ENCODE results near the gene SH2D4B.

Gene SH2D4B

GRCh38 chr10:80589726-80590373 lies 52.1 kb downstream of the SH2D4B start:
- Histone ChIP-seq H3K36me3 (ENCODE audit: insufficient read depth, low read depth, low read length) (no peaks in the 10 kb centered on the region), H3K4me1 (ENCODE audit: insufficient read depth, low read length) (no peaks in the 10 kb centered on the region), H3K4me3 (ENCODE audit: low read length) (no peak overlapping the region), H3K9me3 (ENCODE audit: insufficient read depth, low read depth, low read length) (no peaks in the 10 kb centered on the region), H3K27me3 (ENCODE audit: insufficient read depth, low read length) (no peaks in the 10 kb centered on the region), H3K27ac (ENCODE audit: low read length) (no peak overlapping the region), H3K9ac (ENCODE audit: low read depth, low read length) (no peak overlapping the region)

- Histone ChIP-seq H3K4me1 (ENCODE audit: insufficient read depth, low read length) (no peaks in the 10 kb centered on the region), H3K9me3 (ENCODE audit: insufficient read depth, low read depth, low read length) (no peaks in the 10 kb centered on the region), H3K9ac (ENCODE audit: low read depth, low read length) (no peak overlapping the region), H3K36me3 (ENCODE audit: insufficient read depth, low read depth, low read length) (no peaks in the 10 kb centered on the region), H3K27ac (ENCODE audit: low read length) (no peak overlapping the region), H3K27me3 (ENCODE audit: insufficient read depth, low read length) (no peaks in the 10 kb centered on the region), H3K4me3 (ENCODE audit: low read length) (no peak overlapping the region)
Observed at GRCh38 chr10:80590585-80591125, 53.0 kb downstream of the SH2D4B start.

GRCh38 chr10:80596391-80597257 lies 58.9 kb downstream of the SH2D4B start:
- Histone ChIP-seq H3K9ac (ENCODE audit: low read depth, low read length) (no peak overlapping the region), H3K9me3 (ENCODE audit: insufficient read depth, low read depth, low read length) (no peaks in the 10 kb centered on the region), H3K27ac (ENCODE audit: low read length) (no peak overlapping the region), H3K36me3 (ENCODE audit: insufficient read depth, low read depth, low read length) (no peaks in the 10 kb centered on the region), H3K4me1 (ENCODE audit: insufficient read depth, low read length) (no peaks in the 10 kb centered on the region), H3K27me3 (ENCODE audit: insufficient read depth, low read length) (no peaks in the 10 kb centered on the region), H3K4me3 (ENCODE audit: low read length) (no peak overlapping the region)

DNA sequence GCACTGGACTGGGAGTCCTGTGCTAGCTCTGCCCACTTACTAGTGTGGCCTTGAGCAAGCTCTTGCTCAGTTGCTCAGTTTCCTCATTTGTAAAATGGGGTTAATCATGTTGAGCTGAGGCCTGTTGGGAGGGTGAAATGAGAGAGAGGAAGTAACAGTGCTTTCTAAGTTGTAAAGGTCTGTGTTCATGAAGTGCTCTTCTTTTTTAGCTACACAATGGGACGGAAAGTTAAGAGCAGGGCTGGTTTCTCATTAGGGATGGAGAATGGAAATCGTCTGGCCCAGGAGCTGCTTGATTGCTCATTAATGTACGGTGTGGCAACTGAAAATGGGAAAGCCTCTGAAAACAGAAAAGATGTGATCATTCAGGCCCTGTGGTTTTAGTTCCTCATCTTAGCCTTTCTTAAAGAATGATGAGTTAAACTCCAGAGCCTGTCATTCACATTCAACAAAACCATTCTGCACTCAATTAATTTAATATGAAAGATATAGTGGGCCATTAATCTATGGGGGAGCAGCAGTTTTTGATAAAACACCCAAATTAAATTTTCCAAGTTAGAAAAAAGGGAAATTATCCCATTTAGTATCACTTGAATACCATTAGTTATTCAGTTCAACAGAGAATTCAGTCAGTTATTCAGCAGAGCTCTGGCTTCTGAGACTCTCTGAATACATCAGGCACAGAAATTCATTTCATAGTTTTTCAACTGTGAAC lies 60.5 kb downstream of the SH2D4B start:
- H3K27ac ChIP-seq (ENCODE audit: low read length) = no peak overlapping the region
- no peaks in the 10 kb centered on the region for H3K9me3 ChIP-seq (ENCODE audit: insufficient read depth, low read depth, low read length)
- H3K27me3 ChIP-seq (ENCODE audit: insufficient read depth, low read length) = no peaks in the 10 kb centered on the region
- H3K9ac ChIP-seq (ENCODE audit: low read depth, low read length) = no peak overlapping the region
- no peaks in the 10 kb centered on the region for H3K4me1 ChIP-seq (ENCODE audit: insufficient read depth, low read length)
- H3K36me3 ChIP-seq (ENCODE audit: insufficient read depth, low read depth, low read length) = no peaks in the 10 kb centered on the region
- no peak overlapping the region for H3K4me3 ChIP-seq (ENCODE audit: low read length)

- Histone ChIP-seq H3K9ac (ENCODE audit: low read depth, low read length) (no peak overlapping the region), H3K27me3 (ENCODE audit: insufficient read depth, low read length) (no peaks in the 10 kb centered on the region), H3K27ac (ENCODE audit: low read length) (no peak overlapping the region), H3K9me3 (ENCODE audit: insufficient read depth, low read depth, low read length) (no peaks in the 10 kb centered on the region), H3K4me1 (ENCODE audit: insufficient read depth, low read length) (no peaks in the 10 kb centered on the region), H3K4me3 (ENCODE audit: low read length) (no peak overlapping the region), H3K36me3 (ENCODE audit: insufficient read depth, low read depth, low read length) (no peaks in the 10 kb centered on the region)
Observed at GRCh38 chr10:80598951-80599350, 61.2 kb downstream of the SH2D4B start.

DNA sequence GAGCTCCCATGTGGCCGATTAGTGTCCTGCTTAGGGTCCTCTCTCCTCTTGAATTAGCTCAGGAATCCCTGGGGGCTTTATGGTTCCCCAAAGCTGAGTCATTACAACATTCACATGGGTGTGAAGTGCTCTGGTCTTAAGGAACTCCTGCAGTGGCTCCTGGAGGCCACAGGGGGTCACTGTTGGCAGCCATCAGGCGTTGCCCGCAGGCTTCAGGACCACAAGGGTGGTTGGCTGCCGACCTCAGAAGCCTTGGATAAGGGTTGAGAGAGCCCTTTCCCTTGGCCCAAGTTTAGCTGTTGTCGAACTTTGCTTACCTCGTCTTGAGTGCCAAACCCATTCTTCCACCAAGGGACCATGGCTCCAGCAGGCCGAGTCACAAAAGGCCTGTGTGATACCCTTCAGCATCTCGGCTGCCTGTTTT lies 61.7 kb downstream of the SH2D4B start:
- H3K4me3 ChIP-seq (ENCODE audit: low read length) = no peak overlapping the region
- H3K27ac ChIP-seq (ENCODE audit: low read length) = no peak overlapping the region
- H3K9me3 ChIP-seq (ENCODE audit: insufficient read depth, low read depth, low read length) = no peaks in the 10 kb centered on the region
- no peaks in the 10 kb centered on the region for H3K36me3 ChIP-seq (ENCODE audit: insufficient read depth, low read depth, low read length)
- H3K4me1 ChIP-seq (ENCODE audit: insufficient read depth, low read length) = no peaks in the 10 kb centered on the region
- H3K27me3 ChIP-seq (ENCODE audit: insufficient read depth, low read length) = no peaks in the 10 kb centered on the region
- no peak overlapping the region for H3K9ac ChIP-seq (ENCODE audit: low read depth, low read length)

- no peak overlapping the region for H3K27ac ChIP-seq (ENCODE audit: low read length)
- no peaks in the 10 kb centered on the region for H3K4me1 ChIP-seq (ENCODE audit: insufficient read depth, low read length)
- H3K9ac ChIP-seq (ENCODE audit: low read depth, low read length) = no peak overlapping the region
- H3K27me3 ChIP-seq (ENCODE audit: insufficient read depth, low read length) = no peaks in the 10 kb centered on the region
- H3K9me3 ChIP-seq (ENCODE audit: insufficient read depth, low read depth, low read length) = no peaks in the 10 kb centered on the region
- H3K4me3 ChIP-seq (ENCODE audit: low read length) = no peak overlapping the region
- H3K36me3 ChIP-seq (ENCODE audit: insufficient read depth, low read depth, low read length) = no peaks in the 10 kb centered on the region
Observed at GRCh38 chr10:80600256-80600655, 62.6 kb downstream of the SH2D4B start.

GRCh38 chr10:80602881-80603280 lies 65.2 kb downstream of the SH2D4B start:
- H3K9ac ChIP-seq (ENCODE audit: low read depth, low read length) = no peak overlapping the region
- no peaks in the 10 kb centered on the region for H3K36me3 ChIP-seq (ENCODE audit: insufficient read depth, low read depth, low read length)
- no peaks in the 10 kb centered on the region for H3K4me1 ChIP-seq (ENCODE audit: insufficient read depth, low read length)

DNA sequence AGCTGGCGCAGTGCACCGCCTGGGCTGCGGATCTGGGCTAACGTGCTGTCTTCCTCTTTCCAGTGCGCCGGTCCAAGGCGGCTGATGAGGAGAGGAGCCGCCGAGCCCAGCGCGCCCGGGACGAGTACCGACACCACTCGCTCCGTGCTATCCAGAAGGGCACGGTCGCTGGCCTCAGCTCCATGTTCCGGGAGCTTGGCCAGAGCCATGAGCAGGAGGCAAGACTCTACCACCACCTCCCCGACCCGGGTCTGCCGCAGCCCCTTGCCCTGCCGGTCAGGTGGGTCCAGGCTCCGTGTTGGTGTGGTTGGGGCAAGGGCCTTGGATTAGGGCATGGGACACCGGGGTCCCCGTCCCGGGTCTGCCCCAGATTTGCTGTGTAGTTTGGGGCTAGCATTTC lies 65.8 kb downstream of the SH2D4B start:
- Histone ChIP-seq H3K9me3 (ENCODE audit: insufficient read depth, low read depth, low read length) (no peaks in the 10 kb centered on the region), H3K27me3 (ENCODE audit: insufficient read depth, low read length) (no peaks in the 10 kb centered on the region), H3K4me3 (ENCODE audit: low read length) (no peak overlapping the region), H3K4me1 (ENCODE audit: insufficient read depth, low read length) (no peaks in the 10 kb centered on the region), H3K9ac (ENCODE audit: low read depth, low read length) (no peak overlapping the region), H3K36me3 (ENCODE audit: insufficient read depth, low read depth, low read length) (no peaks in the 10 kb centered on the region), H3K27ac (ENCODE audit: low read length) (no peak overlapping the region)

More at GRCh38 chr10:80602881-80603280, 65.2 kb downstream of the SH2D4B start:
- Histone ChIP-seq H3K4me3 (ENCODE audit: low read length) (no peak overlapping the region), H3K9me3 (ENCODE audit: insufficient read depth, low read depth, low read length) (no peaks in the 10 kb centered on the region), H3K27me3 (ENCODE audit: insufficient read depth, low read length) (no peaks in the 10 kb centered on the region), H3K27ac (ENCODE audit: low read length) (no peak overlapping the region)

DNA sequence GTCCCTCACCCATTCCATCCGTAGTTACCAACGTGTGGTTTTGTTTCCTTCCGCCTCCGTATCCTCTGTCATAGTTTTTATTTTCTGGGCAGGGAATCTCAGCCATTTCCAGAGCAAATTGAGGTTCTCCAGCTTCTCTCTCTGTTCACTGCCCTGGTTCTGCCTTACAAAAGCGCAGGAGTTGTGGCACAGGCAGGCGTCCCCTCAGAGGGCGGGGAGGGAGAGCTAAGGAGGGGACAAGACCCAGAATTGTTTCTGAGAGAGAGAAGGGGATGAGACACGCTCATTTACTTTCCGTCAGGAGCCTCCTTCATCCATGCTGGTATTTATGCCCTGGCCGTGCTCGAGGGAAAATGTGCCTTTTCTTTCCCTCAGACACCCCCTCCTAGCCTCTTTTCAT lies 71.0 kb downstream of the SH2D4B start:
- Histone ChIP-seq H3K27ac (ENCODE audit: low read length) (no peak overlapping the region), H3K9ac (ENCODE audit: low read depth, low read length) (no peak overlapping the region), H3K36me3 (ENCODE audit: insufficient read depth, low read depth, low read length) (no peaks in the 10 kb centered on the region), H3K4me1 (ENCODE audit: insufficient read depth, low read length) (no peaks in the 10 kb centered on the region), H3K27me3 (ENCODE audit: insufficient read depth, low read length) (no peaks in the 10 kb centered on the region), H3K4me3 (ENCODE audit: low read length) (no peak overlapping the region), H3K9me3 (ENCODE audit: insufficient read depth, low read depth, low read length) (no peaks in the 10 kb centered on the region)

DNA sequence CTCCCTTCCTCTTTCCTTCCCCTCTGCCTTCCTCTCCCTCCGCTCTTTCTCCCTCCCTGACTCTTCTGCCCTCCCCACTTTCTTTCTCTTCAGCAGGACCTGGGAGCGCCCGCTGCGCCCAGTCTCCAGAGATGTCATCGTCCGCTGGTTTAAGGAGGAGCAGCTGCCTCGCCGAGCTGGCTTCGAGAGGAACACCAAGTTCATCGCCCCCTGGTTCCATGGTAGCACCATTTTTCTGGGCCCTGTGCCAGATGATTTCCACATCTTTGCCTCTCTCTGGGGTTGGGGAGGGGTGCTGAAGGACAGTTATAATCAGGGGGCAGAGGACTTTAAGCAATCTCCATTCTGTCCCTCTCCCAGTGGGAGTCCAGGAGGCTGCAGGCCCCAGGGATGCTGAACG lies 71.6 kb downstream of the SH2D4B start:
- Histone ChIP-seq H3K4me3 (ENCODE audit: low read length) (no peak overlapping the region), H3K9me3 (ENCODE audit: insufficient read depth, low read depth, low read length) (no peaks in the 10 kb centered on the region), H3K27ac (ENCODE audit: low read length) (no peak overlapping the region), H3K27me3 (ENCODE audit: insufficient read depth, low read length) (no peaks in the 10 kb centered on the region), H3K4me1 (ENCODE audit: insufficient read depth, low read length) (no peaks in the 10 kb centered on the region), H3K9ac (ENCODE audit: low read depth, low read length) (no peak overlapping the region), H3K36me3 (ENCODE audit: insufficient read depth, low read depth, low read length) (no peaks in the 10 kb centered on the region)

Measured in iPS-20b (cell line).